Sigmoid colon (tissue), 4 donors: Measurements from ENCODE around the gene RAD51D.

Experiments used
- CTCF ChIP-seq, 4 experiments: fragments of 450-650 bp in 3 of 4; fragments of 200-600 bp in 1 of 4; IDR thresholded peaks; one replicate each; pipeline ENCODE4 v1.5.1; 2016 to 2019; ENCODE audit warnings: antibody characterized with exemption in 4 of 4, mild to moderate bottlenecking in 3 of 4, moderate library complexity in 2 of 4
- POLR2A ChIP-seq, 2 donors: fragments of 450-650 bp; IDR thresholded peaks; one replicate each; pipeline ENCODE4 v1.6.1; 2016; ENCODE audit warnings: antibody characterized with exemption in 2 of 2, mild to moderate bottlenecking in 2 of 2, moderate library complexity in 2 of 2
- POLR2AphosphoS5 ChIP-seq, 4 donors: sonication (generic); formaldehyde crosslinking; IDR thresholded peaks; one replicate each; pipeline ENCODE4 v1.6.1; 2017; ENCODE audit warnings: antibody characterized with exemption in 4 of 4

DNA sequence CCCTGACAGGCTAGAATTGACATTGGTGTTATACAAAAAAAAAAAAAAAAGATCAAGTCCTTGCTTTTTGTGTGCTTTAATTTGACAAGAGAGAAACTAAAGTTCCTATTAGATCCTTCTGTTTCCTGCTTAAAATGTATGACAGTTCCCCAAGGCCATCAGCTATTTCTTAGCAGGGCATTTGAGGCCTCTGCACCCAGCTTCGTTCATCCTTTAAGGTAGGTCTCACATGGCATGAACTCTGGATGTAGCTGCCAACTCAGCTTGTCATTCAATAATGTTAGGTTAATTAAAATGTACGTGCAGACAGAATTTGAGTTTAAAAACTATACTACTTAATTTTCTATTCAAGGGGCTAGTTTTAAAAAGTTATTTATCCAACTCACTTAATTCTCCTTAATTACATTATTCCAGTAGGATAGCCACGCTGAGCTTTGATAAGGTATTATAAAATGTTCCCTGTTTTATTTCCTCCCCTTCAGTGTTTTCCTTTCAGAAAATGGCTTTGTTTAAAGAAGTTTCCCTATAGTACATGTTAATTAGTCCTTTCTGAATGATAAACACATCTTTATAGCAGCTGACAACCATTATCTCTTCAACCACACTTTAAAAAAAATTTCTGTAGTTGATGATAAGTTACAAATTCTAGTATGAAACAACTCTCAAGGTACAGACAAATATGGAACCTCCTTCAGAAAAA is 55.0 kb downstream of the RAD51D start:
- no peak for TF ChIP-seq CTCF (IDR thresholded peaks at IDR 0.05)
- TF ChIP-seq POLR2A (IDR thresholded peaks at IDR 0.05) = no peak
- TF ChIP-seq POLR2AphosphoS5 (IDR thresholded peaks at IDR 0.05) = no peak
